ENCODE measurements around the gene ACACB.

ACACB gene

GRCh38 chr12:109110988-109111495 lies 5.3 kb upstream of the ACACB start:
- DNase-seq, result no peak

- DNase-seq, result no peak
Observed at GRCh38 chr12:109112720-109113465, 3.5 kb upstream of the ACACB start.

- DNase-seq, result no peak
Observed at GRCh38 chr12:109113661-109114321, 2.6 kb upstream of the ACACB start.

- no peak for DNase-seq
Observed at GRCh38 chr12:109114644-109115043, 1.7 kb upstream of the ACACB start.

- DNase-seq, result no peak
Observed at GRCh38 chr12:109115404-109115757, 1.0 kb upstream of the ACACB start.

GRCh38 chr12:109116611-109116949 lies 193 bp downstream of the ACACB start:
- no peak for DNase-seq

GRCh38 chr12:109120095-109120494 lies 3.7 kb downstream of the ACACB start:
- no peak for DNase-seq

GRCh38 chr12:109120557-109120956 lies 4.2 kb downstream of the ACACB start:
- no peak for DNase-seq

GRCh38 chr12:109121346-109121880 lies 5.0 kb downstream of the ACACB start:
- no peak for DNase-seq

- no peak for DNase-seq
Observed at GRCh38 chr12:109124878-109125648, 8.7 kb downstream of the ACACB start.

- DNase-seq, result no peak
Observed at GRCh38 chr12:109125791-109126190, 9.4 kb downstream of the ACACB start.

- DNase-seq, result no peak
Observed at GRCh38 chr12:109126784-109127183, 10.4 kb downstream of the ACACB start.

- DNase-seq, result no peak
Observed at GRCh38 chr12:109127533-109128242, 11.3 kb downstream of the ACACB start.

GRCh38 chr12:109130297-109131153 lies 14.1 kb downstream of the ACACB start:
- no peak for DNase-seq

- no peak for DNase-seq
Observed at GRCh38 chr12:109131154-109132050, 15.0 kb downstream of the ACACB start.

GRCh38 chr12:109134186-109134917 lies 18.0 kb downstream of the ACACB start:
- DNase-seq, result no peak

GRCh38 chr12:109137055-109137454 lies 20.7 kb downstream of the ACACB start:
- no peak for DNase-seq

GRCh38 chr12:109139360-109139759 lies 23.0 kb downstream of the ACACB start:
- no peak for DNase-seq

GRCh38 chr12:109139791-109140190 lies 23.4 kb downstream of the ACACB start:
- no peak for DNase-seq

GRCh38 chr12:109140560-109140959 lies 24.2 kb downstream of the ACACB start:
- DNase-seq, result no peak
